Heart right ventricle (tissue), 16 donors: ENCODE data around the gene DLX1. TPM values are rescaled to one million over a fixed set of nuclear protein-coding genes. Genes with fewer than 3 reads are reported as not detected.
A peak's percentile ranks its signal among the peaks of the same experiment; 100 is the strongest.

ENCODE experiments used
- ATAC-seq, 8 donors: fragments of 200-7000 bp; cut with Tn5 transposase; one replicate each; pipeline ENCODE4 v1.9.1; 2020; ENCODE audit warnings: mild to moderate bottlenecking in 8 of 8, moderate library complexity in 8 of 8, moderate number of reproducible peaks in 1 of 8
- DNase-seq, 2 donors: peaks; one replicate each; pipeline ENCODE4 v3.0.0-alpha.2; 2020
- H3K27ac ChIP-seq, 10 donors: fragments of 200-600 bp; sonication (generic) in 2 of 10; one replicate each; pipeline versions ENCODE4 v1.5.0 to v1.8.0; 2020 to 2022; ENCODE audit warnings: mild to moderate bottlenecking in 3 of 10
- H3K27me3 ChIP-seq, 7 donors: fragments of 200-600 bp; one replicate each; pipeline ENCODE4 v1.8.0; 2021 to 2022; ENCODE audit warnings: mild to moderate bottlenecking in 2 of 7
- H3K36me3 ChIP-seq, 9 donors: fragments of 200-600 bp; sonication (generic) in 1 of 9; one replicate each; pipeline versions ENCODE4 v1.5.0 to v1.8.0; 2020 to 2022; ENCODE audit warnings: mild to moderate bottlenecking in 2 of 9
- H3K4me1 ChIP-seq, 9 donors: fragments of 200-600 bp; sonication (generic) in 1 of 9; one replicate each; pipeline versions ENCODE4 v1.5.0 to v1.8.0; 2020 to 2022; ENCODE audit warnings: mild to moderate bottlenecking in 4 of 9
- H3K4me3 ChIP-seq, 10 donors: fragments of 200-600 bp; sonication (generic) in 2 of 10; one replicate each; pipeline versions ENCODE4 v1.5.0 to v1.8.0; 2020 to 2022; ENCODE audit warnings: mild to moderate bottlenecking in 7 of 10, moderate library complexity in 2 of 10
- H3K9me3 ChIP-seq, 11 donors: fragments of 200-600 bp in 10 of 11; sonication (generic) in 2 of 11; one replicate each; pipeline versions ENCODE4 v1.5.0 to v1.8.0; 2013 to 2022; ENCODE audit warnings: mild to moderate bottlenecking in 2 of 11, control low read depth in 1 of 11, moderate library complexity in 1 of 11
- CTCF ChIP-seq, 9 donors: fragments of 200-600 bp; sonication (generic) in 2 of 9; IDR thresholded peaks; one replicate each; pipeline versions ENCODE4 v1.5.0 to v1.8.0; 2021 to 2022; ENCODE audit warnings: antibody characterized with exemption in 9 of 9, mild to moderate bottlenecking in 5 of 9, moderate library complexity in 1 of 9
- WGBS, 2 donors: extraction: QIAGEN DNeasy Blood & Tissue Kit; methylation state at CpG; one replicate each; pipeline ENCODE4 v1.1.7; 2013; ENCODE audit warnings: inconsistent platforms in 1 of 2; 5-methylcytosine and 5-hydroxymethylcytosine counted together
- intact Hi-C, 10 donors: fragments of 100-400 bp; cut with DNase I; formaldehyde crosslinking; loops; one replicate each; pipeline versions ENCODE4 v1.11.1 to v1.14.2; 2022
- polyA plus RNA-seq, 2 donors: library from polyadenylated mRNA; stranded (reverse); fragments of 200-250 nt; gene quantifications; one replicate each; pipeline ENCODE4 v1.2.3, GENCODE V29; 2013
- total RNA-seq, 10 donors: library from RNA; stranded (reverse); fragmentation: NEBNext Ultra II Directional in 3 of 10; extraction: Animal tissue kit (Norgen Biotek cat#: 25700) in 3 of 10; gene quantifications; one replicate each; pipeline versions ENCODE4 v1.2.1 to v1.2.4, GENCODE V29; 2021 to 2023
- donor health status: Arrhythmogenic right ventricular cardiomyopathy.
- donor health status: ischemic (EF 13 %, LVEDD 7.1; RV severe dilation, severe dysfunction).
- donor health status: healthy with polysubstance abuse.
- donor health status: DM: no; HTN: yes; CAD: no.
- donor health status: DM: no; HTN: no; CAD: no.
- donor health status: ischemic (EF 25% LVEDD 6.9; RV normal size, moderate dysfunction).
- donor health status: ischemic (EF 25% LVEDD 5.7; RV mildly dilated, moderate dysfunction).
- donor health status: healthy.
- donor health status: DM: yes; HTN: yes; CAD: no.
- donor health status: Ischemic cardiomyopathy.
- donor health status: ischemic (EF 35%, LVEDD 5.7; RV mildly dilated, moderate dysfunction).
- donor health status: nonischemic (EF 11% LVEDD 7.7; RV severe dilation, severe dysfunction).
- donor health status: DM: yes; HTN: yes; CAD: no.
- donor health status: PGD.
- donor health status: ischemic (EF 29% LVEDD 5.4; RV normal size, mild dysfunction).
- donor health status: nonischemic (EF 23%, LVEDD 6.1; RV moderate dilation, normal function).

Gene DLX1
- total and polyA plus RNA-seq, 12 donors = 0.10 to 0.41 TPM; not detected in 10

DNA sequence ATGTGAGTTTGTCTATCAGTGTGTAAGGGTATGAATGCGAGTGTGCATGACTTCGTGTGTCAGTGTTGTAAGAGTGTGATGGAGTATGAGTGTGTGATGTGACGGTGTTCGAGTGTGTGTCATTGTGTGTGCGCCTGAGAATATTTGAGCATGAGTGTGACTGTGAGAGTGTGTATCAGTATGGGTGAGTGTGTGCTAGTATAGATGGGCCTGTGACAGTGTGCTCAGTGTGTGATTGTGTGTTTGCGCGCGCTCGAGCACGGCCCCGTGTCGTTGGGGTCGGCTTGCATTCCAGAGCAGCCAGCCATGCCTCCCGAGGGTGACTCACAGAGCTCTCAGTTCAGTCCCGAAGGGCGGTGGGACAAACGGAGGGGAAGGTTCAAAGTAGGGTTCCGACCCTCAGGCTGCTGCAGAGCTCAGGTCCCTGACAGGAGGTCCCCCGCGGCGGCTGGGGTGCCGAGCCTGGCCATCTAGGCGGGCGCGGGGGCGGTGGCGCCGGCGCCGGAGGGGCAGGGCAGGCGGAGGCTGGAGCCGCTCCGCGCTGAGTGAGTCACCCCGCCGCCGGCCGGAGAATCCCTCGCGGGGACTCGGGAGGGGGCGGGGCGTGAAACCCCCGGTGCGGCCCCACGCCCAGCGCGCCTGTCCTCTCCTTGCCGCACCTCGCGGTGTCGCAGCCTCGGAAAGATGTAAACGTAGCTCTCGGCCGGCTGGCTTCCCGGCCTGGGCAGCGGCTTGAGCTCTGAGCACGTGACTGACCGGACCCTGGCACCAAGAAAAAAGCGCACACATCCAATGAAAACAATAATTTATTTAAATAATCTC lies 13.6 kb downstream of the DLX1 start:
- no peaks in the 10 kb centered on the region for H3K9me3 ChIP-seq
- intact Hi-C loops = no loop called here
- WGBS, 2 donors = 7 to 9% methylated on average over 48 to 61 of the region's 61 CpGs
- TF ChIP-seq CTCF (IDR thresholded peaks at IDR 0.05) = no peak
- peak overlapping the region in 9 of 10 donors; percentile 8 to 52 (median 26) for H3K4me3 ChIP-seq
- H3K27ac ChIP-seq = no peak overlapping the region
- H3K36me3 ChIP-seq = no peaks in the 10 kb centered on the region
- DNase-seq (no peak), ATAC-seq (peak in 4 of 8 donors; percentile 28 to 66 (median 43))
- H3K4me1 ChIP-seq = peaks cover 36 to 92% (median 87%) of the 10 kb centered on the region in 9 donors
- H3K27me3 ChIP-seq = peaks cover 90 to 100% (median 100%) of the 10 kb centered on the region in 7 donors

DNA sequence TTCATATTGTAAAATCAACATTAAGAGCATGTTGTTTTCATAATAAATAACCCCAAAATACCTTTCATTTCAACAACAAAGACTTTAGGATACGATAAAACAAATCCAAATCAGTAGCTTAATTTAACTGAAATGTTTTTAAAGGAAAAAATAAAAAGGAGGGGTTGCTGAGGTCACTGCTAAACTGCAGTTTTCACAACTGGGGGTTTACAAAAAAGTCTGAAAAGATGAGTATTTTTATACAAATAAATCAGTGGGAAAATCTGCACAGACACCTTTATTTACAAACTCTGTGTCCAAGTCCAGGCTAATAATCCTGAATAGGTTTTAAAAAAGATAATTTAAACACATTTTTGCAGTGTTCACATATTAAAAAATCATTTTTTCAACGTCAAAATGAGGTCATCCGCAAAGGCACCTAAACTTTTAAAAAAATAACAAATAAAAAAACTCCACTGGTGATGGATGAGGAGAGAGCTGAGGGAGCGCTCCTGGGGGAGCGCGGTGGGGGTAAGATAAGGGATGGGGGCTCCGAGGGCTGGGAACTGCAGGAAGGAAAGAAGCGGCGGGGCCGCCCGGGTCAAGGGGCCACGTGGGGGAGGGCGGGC lies 14.3 kb downstream of the DLX1 start:
- no peak overlapping the region for H3K27ac ChIP-seq
- no peak for ATAC-seq

DNA sequence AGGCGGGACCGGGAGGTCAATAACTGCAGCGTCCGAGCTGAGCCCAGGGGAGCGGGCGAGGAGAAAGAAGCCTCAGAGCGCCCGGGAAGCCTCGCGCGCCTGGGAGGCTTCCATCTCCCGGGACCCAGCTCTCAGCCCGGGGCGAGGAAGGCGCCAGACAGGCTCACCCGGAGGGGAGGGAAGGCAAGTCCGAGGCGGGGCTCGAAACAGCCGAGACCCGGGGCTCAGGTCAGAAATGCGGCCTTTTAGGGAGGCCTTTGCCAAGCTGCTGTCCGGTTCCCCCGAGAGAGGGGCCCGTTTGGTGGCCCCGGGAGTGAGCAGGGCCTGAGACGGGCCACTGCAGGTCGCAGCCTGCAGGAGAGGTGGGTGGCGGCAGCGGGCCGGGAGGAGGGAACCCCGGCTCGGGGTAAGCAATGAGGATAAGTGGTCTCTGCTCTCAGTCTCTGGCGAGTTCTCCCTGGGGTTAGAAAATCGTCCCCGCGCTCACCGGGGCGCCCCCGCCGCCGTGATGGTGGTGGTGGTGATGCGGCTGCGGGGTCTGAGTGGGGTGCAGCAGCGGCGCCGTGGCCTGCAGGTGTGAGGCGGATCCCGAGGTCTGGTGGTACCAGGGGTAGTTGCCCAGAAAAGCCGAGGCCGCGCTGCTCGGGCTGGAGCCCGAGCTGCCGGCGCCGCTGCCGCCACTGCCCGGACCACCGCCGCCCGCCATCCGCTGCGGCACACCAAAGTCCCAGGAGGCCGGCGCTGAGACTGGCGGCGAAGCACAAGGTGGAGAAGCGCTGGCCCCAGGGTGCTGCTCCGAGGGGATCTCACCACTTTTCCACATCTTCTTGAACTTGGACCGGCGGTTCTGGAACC lies 15.0 kb downstream of the DLX1 start:
- 5% methylated on average over 68 to 72 of the region's 72 CpGs for WGBS, 2 donors
- intact Hi-C loops = loop anchor here in 9 of 10 donors (5.0 to 10.0 kb wide), 7 partner anchors 176 to 526 kb away; partner anchors contain the start of gene HAT1 (in 1 of the 9)

More for the DNA sequence above, 14.3 kb downstream of the DLX1 start:
- H3K27me3 ChIP-seq = peaks cover 90 to 100% (median 100%) of the 10 kb centered on the region in 7 donors
- intact Hi-C loops = loop anchor here in 9 of 10 donors (5.0 to 10.0 kb wide), 7 partner anchors 175 to 525 kb away; partner anchors contain the start of gene HAT1 (in 1 of the 9)
- WGBS, 2 donors = 4 to 6% methylated on average over 12 to 13 of the region's 13 CpGs
- H3K4me1 ChIP-seq = peaks cover 35 to 90% (median 80%) of the 10 kb centered on the region in 9 donors
- H3K36me3 ChIP-seq = no peaks in the 10 kb centered on the region
- no peak for DNase-seq
- TF ChIP-seq CTCF (IDR thresholded peaks at IDR 0.05) = no peak
- H3K9me3 ChIP-seq = no peaks in the 10 kb centered on the region
- H3K4me3 ChIP-seq = peak overlapping the region in 8 of 10 donors; percentile 18 to 52 (median 26)

More for the DNA sequence above, 15.0 kb downstream of the DLX1 start:
- ATAC-seq (no peak), DNase-seq (no peak)
- Histone ChIP-seq H3K9me3 (no peaks in the 10 kb centered on the region), H3K27me3 (peaks cover 88 to 100% (median 100%) of the 10 kb centered on the region in 7 donors), H3K4me1 (peaks cover 28 to 82% (median 73%) of the 10 kb centered on the region in 9 donors), H3K27ac (no peak overlapping the region), H3K36me3 (no peaks in the 10 kb centered on the region), H3K4me3 (peak overlapping the region in 1 of 10 donors; percentile 20)
- no peak for TF ChIP-seq CTCF (IDR thresholded peaks at IDR 0.05)
